K562 (cell line): ENCODE measurements around the gene RUSC1. TPM values are rescaled to one million over a fixed set of nuclear protein-coding genes. Genes with fewer than 3 reads are reported as not detected.

Source experiments
- RREB1 ChIP-seq: fragments of 250-450 bp; sonication (Bioruptor Pico); IDR thresholded peaks from 2 replicates; pipeline ENCODE4 v1.4.0; 2020
- TRIM28 ChIP-seq: fragments of 450-650 bp; IDR thresholded peaks from 2 replicates; pipeline ENCODE4 v1.6.1; 2017
- polyA plus RNA-seq, 8 experiments: library from polyadenylated mRNA; depleted of rRNA in 4 of 8; stranded (reverse) in 5 of 8; unstranded in 3 of 8; fragments of >200 nt; fragmentation: Nextera tagmentation in 2 of 8; fragmentation: Illumina TruSeq in 1 of 8; extraction: Ambion mirVana in 2 of 8; extraction: Trizol in 1 of 8; gene quantifications; 2 replicates each; pipeline versions ENCODE4 v1.2.1 to v1.2.3, GENCODE V29; 2011 to 2014; ENCODE audit warnings: inconsistent platforms in 1 of 8, missing spikeins in 1 of 8
- total RNA-seq, 7 experiments: library from RNA; depleted of rRNA in 6 of 7; stranded (reverse); fragments of >200 nt in 6 of 7; fragmentation: Illumina TruSeq in 2 of 7; extraction: Trizol in 2 of 7; gene quantifications; 2 replicates each; pipeline versions ENCODE4 v1.2.1 to v1.2.3, GENCODE V29; 2011 to 2021; ENCODE audit warnings: low replicate concordance in 1 of 7
- TF ChIP-seq, protein P1 (sequence below): IDR thresholded peaks from 3 replicates; pipeline ENCODE4 v1.6.1; 2011; ENCODE audit warnings: borderline replicate concordance, mild to moderate bottlenecking, moderate library complexity; ENCODE audit not compliant: insufficient read length; ENCODE audit errors: extremely low read depth
- TF ChIP-seq, protein P2 (sequence below): fragments of 450-650 bp; IDR thresholded peaks from 2 replicates; pipeline ENCODE4 v1.6.1; 2016; ENCODE audit warnings: low read depth
- TF ChIP-seq, protein P3 (sequence below): sonication (generic); formaldehyde crosslinking; IDR thresholded peaks from 2 replicates; pipeline ENCODE4 v1.8.1; 2023; ENCODE audit warnings: mild to moderate bottlenecking, missing genetic modification reagents

Gene RUSC1
- total and polyA plus RNA-seq, 9 of the 15 experiments (the other 6 are each of a cell fraction or from before 2014, with no cell fraction given): 5.7 to 68.3 (median 33.6) TPM

- TF ChIP-seq, protein P1, sequence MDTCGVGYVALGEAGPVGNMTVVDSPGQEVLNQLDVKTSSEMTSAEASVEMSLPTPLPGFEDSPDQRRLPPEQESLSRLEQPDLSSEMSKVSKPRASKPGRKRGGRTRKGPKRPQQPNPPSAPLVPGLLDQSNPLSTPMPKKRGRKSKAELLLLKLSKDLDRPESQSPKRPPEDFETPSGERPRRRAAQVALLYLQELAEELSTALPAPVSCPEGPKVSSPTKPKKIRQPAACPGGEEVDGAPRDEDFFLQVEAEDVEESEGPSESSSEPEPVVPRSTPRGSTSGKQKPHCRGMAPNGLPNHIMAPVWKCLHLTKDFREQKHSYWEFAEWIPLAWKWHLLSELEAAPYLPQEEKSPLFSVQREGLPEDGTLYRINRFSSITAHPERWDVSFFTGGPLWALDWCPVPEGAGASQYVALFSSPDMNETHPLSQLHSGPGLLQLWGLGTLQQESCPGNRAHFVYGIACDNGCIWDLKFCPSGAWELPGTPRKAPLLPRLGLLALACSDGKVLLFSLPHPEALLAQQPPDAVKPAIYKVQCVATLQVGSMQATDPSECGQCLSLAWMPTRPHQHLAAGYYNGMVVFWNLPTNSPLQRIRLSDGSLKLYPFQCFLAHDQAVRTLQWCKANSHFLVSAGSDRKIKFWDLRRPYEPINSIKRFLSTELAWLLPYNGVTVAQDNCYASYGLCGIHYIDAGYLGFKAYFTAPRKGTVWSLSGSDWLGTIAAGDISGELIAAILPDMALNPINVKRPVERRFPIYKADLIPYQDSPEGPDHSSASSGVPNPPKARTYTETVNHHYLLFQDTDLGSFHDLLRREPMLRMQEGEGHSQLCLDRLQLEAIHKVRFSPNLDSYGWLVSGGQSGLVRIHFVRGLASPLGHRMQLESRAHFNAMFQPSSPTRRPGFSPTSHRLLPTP: no peak
- TF ChIP-seq, protein P2, sequence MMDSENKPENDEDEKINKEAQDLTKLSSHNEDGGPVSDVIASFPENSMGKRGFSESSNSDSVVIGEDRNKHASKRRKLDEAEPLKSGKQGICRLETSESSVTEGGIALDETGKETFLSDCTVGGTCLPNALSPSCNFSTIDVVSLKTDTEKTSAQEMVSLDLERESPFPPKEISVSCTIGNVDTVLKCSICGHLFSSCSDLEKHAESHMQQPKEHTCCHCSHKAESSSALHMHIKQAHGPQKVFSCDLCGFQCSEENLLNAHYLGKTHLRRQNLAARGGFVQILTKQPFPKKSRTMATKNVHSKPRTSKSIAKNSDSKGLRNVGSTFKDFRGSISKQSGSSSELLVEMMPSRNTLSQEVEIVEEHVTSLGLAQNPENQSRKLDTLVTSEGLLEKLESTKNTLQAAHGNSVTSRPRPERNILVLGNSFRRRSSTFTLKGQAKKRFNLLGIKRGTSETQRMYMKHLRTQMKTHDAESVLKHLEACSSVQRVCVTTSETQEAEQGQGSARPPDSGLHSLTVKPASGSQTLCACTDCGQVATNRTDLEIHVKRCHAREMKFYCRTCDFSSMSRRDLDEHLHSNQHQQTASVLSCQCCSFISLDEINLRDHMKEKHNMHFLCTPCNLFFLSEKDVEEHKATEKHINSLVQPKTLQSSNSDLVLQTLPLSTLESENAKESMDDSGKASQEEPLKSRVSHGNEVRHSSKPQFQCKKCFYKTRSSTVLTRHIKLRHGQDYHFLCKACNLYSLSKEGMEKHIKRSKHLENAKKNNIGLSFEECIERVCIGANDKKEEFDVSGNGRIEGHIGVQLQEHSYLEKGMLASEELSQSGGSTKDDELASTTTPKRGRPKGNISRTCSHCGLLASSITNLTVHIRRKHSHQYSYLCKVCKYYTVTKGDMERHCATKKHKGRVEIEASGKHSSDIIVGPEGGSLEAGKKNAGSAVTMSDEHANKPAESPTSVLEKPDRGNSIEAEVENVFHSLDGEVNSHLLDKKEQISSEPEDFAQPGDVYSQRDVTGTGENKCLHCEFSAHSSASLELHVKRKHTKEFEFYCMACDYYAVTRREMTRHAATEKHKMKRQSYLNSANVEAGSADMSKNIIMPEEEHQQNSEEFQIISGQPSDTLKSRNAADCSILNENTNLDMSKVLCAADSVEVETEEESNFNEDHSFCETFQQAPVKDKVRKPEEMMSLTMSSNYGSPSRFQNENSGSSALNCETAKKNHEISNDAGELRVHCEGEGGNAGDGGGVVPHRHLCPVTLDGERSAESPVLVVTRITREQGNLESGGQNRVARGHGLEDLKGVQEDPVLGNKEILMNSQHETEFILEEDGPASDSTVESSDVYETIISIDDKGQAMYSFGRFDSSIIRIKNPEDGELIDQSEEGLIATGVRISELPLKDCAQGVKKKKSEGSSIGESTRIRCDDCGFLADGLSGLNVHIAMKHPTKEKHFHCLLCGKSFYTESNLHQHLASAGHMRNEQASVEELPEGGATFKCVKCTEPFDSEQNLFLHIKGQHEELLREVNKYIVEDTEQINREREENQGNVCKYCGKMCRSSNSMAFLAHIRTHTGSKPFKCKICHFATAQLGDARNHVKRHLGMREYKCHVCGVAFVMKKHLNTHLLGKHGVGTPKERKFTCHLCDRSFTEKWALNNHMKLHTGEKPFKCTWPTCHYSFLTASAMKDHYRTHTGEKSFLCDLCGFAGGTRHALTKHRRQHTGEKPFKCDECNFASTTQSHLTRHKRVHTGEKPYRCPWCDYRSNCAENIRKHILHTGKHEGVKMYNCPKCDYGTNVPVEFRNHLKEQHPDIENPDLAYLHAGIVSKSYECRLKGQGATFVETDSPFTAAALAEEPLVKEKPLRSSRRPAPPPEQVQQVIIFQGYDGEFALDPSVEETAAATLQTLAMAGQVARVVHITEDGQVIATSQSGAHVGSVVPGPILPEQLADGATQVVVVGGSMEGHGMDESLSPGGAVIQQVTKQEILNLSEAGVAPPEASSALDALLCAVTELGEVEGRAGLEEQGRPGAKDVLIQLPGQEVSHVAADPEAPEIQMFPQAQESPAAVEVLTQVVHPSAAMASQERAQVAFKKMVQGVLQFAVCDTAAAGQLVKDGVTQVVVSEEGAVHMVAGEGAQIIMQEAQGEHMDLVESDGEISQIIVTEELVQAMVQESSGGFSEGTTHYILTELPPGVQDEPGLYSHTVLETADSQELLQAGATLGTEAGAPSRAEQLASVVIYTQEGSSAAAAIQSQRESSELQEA: no peak
- TF ChIP-seq, protein P3, sequence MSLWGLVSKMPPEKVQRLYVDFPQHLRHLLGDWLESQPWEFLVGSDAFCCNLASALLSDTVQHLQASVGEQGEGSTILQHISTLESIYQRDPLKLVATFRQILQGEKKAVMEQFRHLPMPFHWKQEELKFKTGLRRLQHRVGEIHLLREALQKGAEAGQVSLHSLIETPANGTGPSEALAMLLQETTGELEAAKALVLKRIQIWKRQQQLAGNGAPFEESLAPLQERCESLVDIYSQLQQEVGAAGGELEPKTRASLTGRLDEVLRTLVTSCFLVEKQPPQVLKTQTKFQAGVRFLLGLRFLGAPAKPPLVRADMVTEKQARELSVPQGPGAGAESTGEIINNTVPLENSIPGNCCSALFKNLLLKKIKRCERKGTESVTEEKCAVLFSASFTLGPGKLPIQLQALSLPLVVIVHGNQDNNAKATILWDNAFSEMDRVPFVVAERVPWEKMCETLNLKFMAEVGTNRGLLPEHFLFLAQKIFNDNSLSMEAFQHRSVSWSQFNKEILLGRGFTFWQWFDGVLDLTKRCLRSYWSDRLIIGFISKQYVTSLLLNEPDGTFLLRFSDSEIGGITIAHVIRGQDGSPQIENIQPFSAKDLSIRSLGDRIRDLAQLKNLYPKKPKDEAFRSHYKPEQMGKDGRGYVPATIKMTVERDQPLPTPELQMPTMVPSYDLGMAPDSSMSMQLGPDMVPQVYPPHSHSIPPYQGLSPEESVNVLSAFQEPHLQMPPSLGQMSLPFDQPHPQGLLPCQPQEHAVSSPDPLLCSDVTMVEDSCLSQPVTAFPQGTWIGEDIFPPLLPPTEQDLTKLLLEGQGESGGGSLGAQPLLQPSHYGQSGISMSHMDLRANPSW (CRISPR knock-in tag): 0 out of 2 replicates have a peak, but pooled peaks have one; percentile 18
- TF ChIP-seq TRIM28: no peak
- no peak for TF ChIP-seq RREB1 (CRISPR knock-in tag)
Measured at GRCh38 chr1:155277070-155277901, 43.4 kb upstream of the RUSC1 start, which contains the start of gene HCN3 (continued).
